Naive B cell (primary cell): ENCODE data around the gene TSC2. TPM values are rescaled to one million over a fixed set of nuclear protein-coding genes. Genes with fewer than 3 reads are reported as not detected.
"Not testable (repeated sequence)": the region's sequence is repeated elsewhere in the genome, so short reads cannot be mapped to it uniquely, and the experiment has no call there.

ENCODE experiments used
- ATAC-seq, 2 donors: fragments of 150-1000 bp; cut with Tn5 transposase; 2 replicates each; pipeline ENCODE4 v1.10.0; 2021; ENCODE audit warnings: low read depth in 2 of 2, mild to moderate bottlenecking in 2 of 2, moderate library complexity in 2 of 2
- DNase-seq: peaks from one replicate; pipeline ENCODE4 v3.0.0; 2022
- H3K27ac Mint-ChIP-seq, 6 donors: one replicate each; pipeline ENCODE4 v1.8.0; 2020 to 2022; ENCODE audit warnings: mild to moderate bottlenecking in 6 of 6, mixed read lengths in 6 of 6, moderate library complexity in 5 of 6, inconsistent platforms in 2 of 6
- H3K27me3 Mint-ChIP-seq, 3 donors: one replicate each; pipeline ENCODE4 v1.8.0; 2021 to 2022; ENCODE audit warnings: mixed read lengths in 3 of 3, mild to moderate bottlenecking in 1 of 3
- H3K36me3 Mint-ChIP-seq, 2 donors: one replicate each; pipeline ENCODE4 v1.8.0; 2020 to 2022; ENCODE audit warnings: mixed read lengths in 2 of 2, inconsistent platforms in 1 of 2, mild to moderate bottlenecking in 1 of 2
- H3K4me1 Mint-ChIP-seq, 3 donors: one replicate each; pipeline ENCODE4 v1.8.0; 2020 to 2022; ENCODE audit warnings: mixed read lengths in 3 of 3, inconsistent platforms in 1 of 3, mild to moderate bottlenecking in 1 of 3, moderate library complexity in 1 of 3
- H3K4me3 Mint-ChIP-seq, 8 donors: one replicate each; pipeline ENCODE4 v1.8.0; 2020 to 2022; ENCODE audit warnings: mild to moderate bottlenecking in 8 of 8, mixed read lengths in 8 of 8, moderate library complexity in 8 of 8, inconsistent platforms in 2 of 8
- H3K9me3 Mint-ChIP-seq, 7 donors: one replicate each; pipeline ENCODE4 v1.8.0; 2020 to 2022; ENCODE audit warnings: mixed read lengths in 7 of 7, mild to moderate bottlenecking in 5 of 7, inconsistent platforms in 2 of 7, moderate library complexity in 1 of 7
- polyA plus RNA-seq, 6 donors: library from polyadenylated mRNA; unstranded; fragments of 300-500 nt; fragmentation: Illumina TruSeq; gene quantifications; one replicate each; pipeline ENCODE4 v1.2.3, GENCODE V29; 2021; ENCODE audit warnings: low read depth in 6 of 6

TSC2 gene
- polyA plus RNA-seq, 6 donors from 2014 or later, result 16.6 to 45.0 (median 24.9) TPM

DNA sequence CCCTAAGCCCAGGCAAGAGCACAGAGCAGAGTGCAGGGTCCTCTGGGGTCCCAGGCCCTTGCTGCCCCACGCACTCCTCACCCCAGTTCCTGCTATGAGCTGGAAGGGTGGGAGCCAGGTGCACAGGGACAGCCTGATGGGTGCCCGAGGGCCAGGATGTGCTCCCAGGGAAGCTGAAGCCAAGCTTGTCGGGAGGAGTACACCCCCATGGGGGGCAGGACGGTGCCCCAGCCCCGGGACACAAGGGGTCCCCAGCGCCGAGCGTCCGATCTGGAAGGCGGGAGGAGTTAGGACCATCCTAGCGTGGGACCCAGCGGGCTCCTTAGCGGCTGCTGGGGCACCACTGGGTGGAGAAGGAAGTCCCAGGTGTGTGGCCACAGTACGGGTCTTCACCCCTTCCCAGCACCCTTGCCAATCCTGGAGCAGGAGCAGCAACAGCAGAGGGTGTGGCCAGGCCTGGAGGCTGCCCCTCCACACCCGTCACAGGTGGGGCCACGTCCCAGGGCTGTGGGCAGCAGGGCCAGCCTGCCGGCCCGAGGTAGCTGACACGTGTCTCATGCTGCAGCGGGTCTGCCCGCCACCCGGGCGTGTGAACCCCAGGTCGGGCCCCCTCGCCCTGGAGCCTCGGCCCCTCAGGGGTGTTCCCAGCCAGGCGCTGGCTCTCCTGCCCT is 76.1 kb downstream of the TSC2 start:
- DNase-seq, result not testable (repeated sequence)

DNA sequence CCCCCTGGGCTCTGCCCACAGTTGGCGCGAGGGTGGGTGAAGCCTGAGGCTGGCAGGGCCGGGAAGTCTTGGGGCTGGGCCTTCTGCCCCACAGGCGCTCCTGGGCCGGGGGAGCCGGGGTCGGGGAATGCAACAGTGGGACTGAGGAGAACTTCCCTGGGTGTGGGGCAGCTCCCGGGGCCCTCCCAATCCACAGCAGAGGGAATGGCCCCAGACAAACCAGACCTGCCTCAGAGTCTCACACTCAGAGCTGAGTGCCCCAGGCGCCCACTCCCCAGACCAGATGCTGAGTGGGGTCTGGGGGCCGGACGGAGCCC is 76.5 kb downstream of the TSC2 start:
- H3K4me3 Mint-ChIP-seq, H3K27ac Mint-ChIP-seq, H3K36me3 Mint-ChIP-seq, H3K27me3 Mint-ChIP-seq, H3K9me3 Mint-ChIP-seq, ATAC-seq, DNase-seq: not testable (repeated sequence)
- peaks cover 18 to 37% (median 37%) of the 10 kb centered on the region in 3 donors for H3K4me1 Mint-ChIP-seq

More for the DNA sequence above, 76.1 kb downstream of the TSC2 start:
- H3K27me3 Mint-ChIP-seq, H3K27ac Mint-ChIP-seq, ATAC-seq, H3K36me3 Mint-ChIP-seq, H3K9me3 Mint-ChIP-seq, H3K4me3 Mint-ChIP-seq: not testable (repeated sequence)
- H3K4me1 Mint-ChIP-seq, result peaks cover 18 to 37% (median 36%) of the 10 kb centered on the region in 3 donors

DNA sequence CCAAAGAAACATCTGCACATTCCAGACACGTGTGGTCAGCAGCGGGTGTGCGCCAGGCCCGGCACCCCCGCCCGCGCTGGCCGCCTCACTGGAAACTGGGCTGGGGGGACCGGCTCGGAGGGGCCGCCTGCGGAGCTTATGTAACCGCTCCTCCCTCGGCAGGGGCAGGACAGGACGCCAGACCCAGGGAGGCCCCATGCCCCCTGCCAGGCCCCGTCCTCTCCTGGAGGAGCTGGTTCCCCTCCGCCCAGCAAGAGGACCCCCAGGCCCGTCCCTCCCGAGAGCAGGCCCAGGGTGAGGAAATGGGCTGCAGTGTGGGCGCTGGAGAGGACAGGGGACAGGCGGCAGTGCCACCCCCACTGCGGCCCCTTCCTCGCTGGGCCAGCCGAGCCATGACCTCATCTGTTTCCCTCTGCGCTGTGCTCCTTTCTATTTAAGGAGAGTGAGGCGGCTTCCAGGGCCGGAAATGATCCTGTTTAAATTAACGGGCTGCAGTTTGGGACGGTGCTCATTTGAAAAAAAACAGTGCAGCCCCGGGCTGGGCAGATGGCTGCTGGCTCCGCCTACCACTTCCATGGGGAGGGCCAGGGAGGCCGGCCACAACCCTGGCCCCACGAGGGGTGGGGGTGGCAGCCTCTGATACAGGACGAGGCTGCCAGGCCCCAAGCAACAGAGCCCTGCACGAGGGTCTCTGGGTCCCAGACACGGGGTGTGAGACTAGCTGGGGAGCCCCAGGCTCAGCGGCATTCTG is 77.1 kb downstream of the TSC2 start:
- H3K9me3 Mint-ChIP-seq, DNase-seq, ATAC-seq, H3K4me3 Mint-ChIP-seq, H3K27me3 Mint-ChIP-seq, H3K36me3 Mint-ChIP-seq: not testable (repeated sequence)
- Mint-ChIP-seq H3K27ac (peak overlapping the region in 3 of 6 donors; percentile 49 to 84 (median 52)), H3K4me1 (peaks cover 18 to 37% (median 37%) of the 10 kb centered on the region in 3 donors)

DNA sequence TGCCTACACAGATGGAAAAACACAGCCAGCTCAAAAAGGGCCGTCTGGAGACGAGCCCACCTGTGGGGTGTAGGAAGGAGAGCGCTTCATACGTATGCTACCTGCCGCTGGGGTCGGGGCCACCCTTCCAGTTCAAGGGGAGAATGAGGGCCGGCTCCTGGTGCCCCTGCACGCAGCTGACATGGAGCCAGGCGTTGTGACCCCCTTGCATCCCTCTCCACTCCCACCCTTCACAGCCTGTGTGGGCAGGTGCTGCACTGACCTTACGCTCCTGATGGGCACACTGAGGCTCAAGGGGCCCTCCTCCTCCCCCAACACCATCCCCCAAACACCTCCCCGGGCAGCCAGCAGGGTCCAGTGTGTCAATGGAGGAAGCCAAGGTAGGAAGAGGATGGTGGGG is 77.8 kb downstream of the TSC2 start:
- not testable (repeated sequence) for H3K36me3 Mint-ChIP-seq, H3K9me3 Mint-ChIP-seq, DNase-seq, ATAC-seq, H3K27me3 Mint-ChIP-seq
- H3K4me1 Mint-ChIP-seq, result peaks cover 13 to 32% (median 31%) of the 10 kb centered on the region in 3 donors
- H3K27ac Mint-ChIP-seq, result peak overlapping the region in 3 of 6 donors; percentile 49 to 84 (median 78)
- peak overlapping the region in 1 of 8 donors; percentile 25 for H3K4me3 Mint-ChIP-seq

GRCh38 chr16:2126161-2126743 is 78.5 kb downstream of the TSC2 start:
- H3K27me3 Mint-ChIP-seq, H3K36me3 Mint-ChIP-seq, H3K9me3 Mint-ChIP-seq, ATAC-seq, H3K4me3 Mint-ChIP-seq, H3K27ac Mint-ChIP-seq, DNase-seq: not testable (repeated sequence)
- peaks cover 11 to 29% (median 29%) of the 10 kb centered on the region in 3 donors for H3K4me1 Mint-ChIP-seq

GRCh38 chr16:2126928-2127556 is 79.3 kb downstream of the TSC2 start:
- not testable (repeated sequence) for H3K9me3 Mint-ChIP-seq, H3K36me3 Mint-ChIP-seq, H3K27me3 Mint-ChIP-seq, DNase-seq, ATAC-seq
- peak overlapping the region in 2 of 6 donors; percentile 40 to 44 for H3K27ac Mint-ChIP-seq
- peaks cover 9 to 29% (median 25%) of the 10 kb centered on the region in 3 donors for H3K4me1 Mint-ChIP-seq
- peak overlapping the region in 5 of 8 donors; percentile 8 to 66 (median 33) for H3K4me3 Mint-ChIP-seq

GRCh38 chr16:2127630-2128280 is 80.0 kb downstream of the TSC2 start:
- H3K9me3 Mint-ChIP-seq, H3K27me3 Mint-ChIP-seq, H3K36me3 Mint-ChIP-seq, H3K27ac Mint-ChIP-seq, ATAC-seq, DNase-seq: not testable (repeated sequence)
- H3K4me1 Mint-ChIP-seq, result peaks cover 9 to 29% (median 25%) of the 10 kb centered on the region in 3 donors
- H3K4me3 Mint-ChIP-seq, result peak overlapping the region in 4 of 8 donors; percentile 10 to 66 (median 46)

- not testable (repeated sequence) for H3K27me3 Mint-ChIP-seq, H3K27ac Mint-ChIP-seq, H3K36me3 Mint-ChIP-seq, DNase-seq, H3K9me3 Mint-ChIP-seq, ATAC-seq
- Mint-ChIP-seq H3K4me1 (peaks cover 9 to 29% (median 25%) of the 10 kb centered on the region in 3 donors), H3K4me3 (peak overlapping the region in 1 of 8 donors; percentile 59)
Observed at GRCh38 chr16:2129251-2129650, 81.5 kb downstream of the TSC2 start.

GRCh38 chr16:2129890-2130447 is 82.2 kb downstream of the TSC2 start:
- not testable (repeated sequence) for H3K27ac Mint-ChIP-seq, H3K9me3 Mint-ChIP-seq, H3K36me3 Mint-ChIP-seq, DNase-seq, H3K4me3 Mint-ChIP-seq, H3K27me3 Mint-ChIP-seq, ATAC-seq
- H3K4me1 Mint-ChIP-seq, result peaks cover 11 to 28% (median 25%) of the 10 kb centered on the region in 3 donors

DNA sequence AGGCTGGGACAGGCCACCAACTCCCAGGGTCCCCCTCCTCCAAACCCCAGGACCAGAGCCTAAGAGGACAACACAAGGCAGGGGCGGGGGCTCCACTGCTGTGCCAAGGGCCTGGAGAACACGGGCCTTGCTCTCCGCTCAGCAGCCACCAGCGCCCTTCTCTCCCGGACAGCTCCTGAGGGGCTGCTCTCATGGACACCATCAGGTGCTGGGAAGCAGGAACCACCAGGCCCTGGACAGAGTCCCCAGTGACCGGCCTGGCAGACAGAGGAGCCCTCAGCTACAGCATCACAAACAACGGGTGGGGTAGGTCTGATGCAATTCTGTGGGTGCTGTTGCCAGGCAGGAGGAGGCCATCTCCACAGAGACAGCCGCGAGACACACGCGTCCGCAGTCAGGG is 86.0 kb downstream of the TSC2 start:
- not testable (repeated sequence) for H3K36me3 Mint-ChIP-seq, H3K27ac Mint-ChIP-seq, DNase-seq, ATAC-seq, H3K9me3 Mint-ChIP-seq, H3K27me3 Mint-ChIP-seq
- Mint-ChIP-seq H3K4me1 (peaks cover 7 to 10% (median 7%) of the 10 kb centered on the region in 3 donors), H3K4me3 (peak overlapping the region in 2 of 8 donors; percentile 21 to 65)

- not testable (repeated sequence) for DNase-seq, ATAC-seq, H3K27me3 Mint-ChIP-seq, H3K9me3 Mint-ChIP-seq, H3K4me1 Mint-ChIP-seq, H3K36me3 Mint-ChIP-seq
- Mint-ChIP-seq H3K27ac (peak overlapping the region in 3 of 6 donors; percentile 41 to 77 (median 61)), H3K4me3 (peak overlapping the region in 7 of 8 donors; percentile 25 to 91 (median 71))
Observed at GRCh38 chr16:2135071-2135470, 87.3 kb downstream of the TSC2 start.

DNA sequence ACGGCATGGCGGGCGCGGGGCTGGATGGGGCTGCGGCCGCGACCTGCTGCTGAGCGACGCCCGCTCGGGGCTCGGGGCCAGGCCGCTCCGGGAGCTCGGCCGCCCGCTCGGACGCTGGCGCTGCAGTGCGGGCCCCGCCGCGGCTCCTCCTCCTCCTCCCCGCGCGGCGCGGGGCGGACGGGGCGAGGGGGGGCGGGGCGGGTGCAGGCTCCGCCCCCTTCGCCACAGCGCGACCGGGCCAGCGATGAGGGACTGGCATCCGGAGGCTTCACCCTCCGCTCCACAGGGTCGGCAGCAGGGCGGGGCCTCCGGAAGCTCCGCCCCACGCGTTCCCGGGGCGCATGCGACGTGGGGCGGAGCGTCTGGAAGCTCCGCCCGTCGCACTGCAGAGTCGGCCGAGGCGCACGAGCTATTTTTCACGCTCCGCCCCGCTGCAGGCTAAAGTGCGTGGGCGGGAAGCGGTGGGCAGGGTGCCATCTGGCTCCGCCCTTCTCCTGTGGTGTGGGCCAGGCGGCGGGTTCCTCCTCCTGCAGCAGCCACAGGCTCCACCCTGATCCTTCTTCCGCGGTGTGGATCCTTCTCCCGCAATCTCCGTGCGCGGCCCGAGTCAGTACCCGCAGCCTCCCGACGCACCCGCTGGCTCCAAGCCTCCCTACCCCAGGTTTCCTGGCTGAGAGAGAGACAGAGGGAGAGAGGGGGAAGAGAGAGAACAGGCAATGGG is 88.1 kb downstream of the TSC2 start, which contains the start of gene PKD1:
TSS of gene PKD1 (minus strand) at position 129 of the 721 bp plus-strand sequence. CDS start 209 bp downstream, outside the sequence.
- DNase-seq (peak; percentile 100), ATAC-seq (peak; percentile 72 to 75)
- peak within 1 kb of the TSS; percentile 91 to 98 (median 96) for H3K27ac Mint-ChIP-seq
- peaks cover 11 to 16% (median 13%) of the 10 kb centered on the region in 3 donors for H3K4me1 Mint-ChIP-seq
- H3K27me3 Mint-ChIP-seq, H3K36me3 Mint-ChIP-seq, H3K9me3 Mint-ChIP-seq: not testable (repeated sequence)
- peak within 1 kb of the TSS; percentile 84 to 98 (median 96) for H3K4me3 Mint-ChIP-seq
